ENCODE data around the gene SAMD14. TPM values are rescaled to one million over a fixed set of nuclear protein-coding genes. Genes with fewer than 3 reads are reported as not detected.
A peak's percentile ranks its signal among the peaks of the same experiment; 100 is the strongest.

SAMD14 gene
- total and polyA plus RNA-seq, 10 of the 15 experiments (the other 5 are each of a cell fraction or from before 2014, with no cell fraction given): 0.06 to 1.7 (median 0.25) TPM; not detected in 3

- Histone ChIP-seq H3K36me3 (ENCODE audit: control insufficient read depth in 2 of 2, insufficient read depth in 2 of 2, low read length in 1 of 2) (no peaks in the 10 kb centered on the region), H3K4me3 (no peak overlapping the region), H3K79me2 (ENCODE audit: control insufficient read depth, insufficient read depth, low read length) (no peaks in the 10 kb centered on the region), H3K4me1 (ENCODE audit: control insufficient read depth, insufficient read depth, low read length) (peaks cover 18% of the 10 kb centered on the region), H3K4me2 (ENCODE audit: control insufficient read depth, insufficient read depth) (no peak overlapping the region), H3K9me3 (replicated peaks; ENCODE audit: control insufficient read depth, insufficient read depth, low read length) (no peaks in the 10 kb centered on the region), H4K20me1 (ENCODE audit: control insufficient read depth, insufficient read depth) (no peaks in the 10 kb centered on the region), H3K27me3 (replicated peaks in 1 of 2; ENCODE audit: control insufficient read depth in 2 of 2, insufficient read depth in 2 of 2, low read length in 1 of 2) (no peaks in the 10 kb centered on the region), H3K27ac (ENCODE audit: control insufficient read depth, insufficient read depth) (no peak overlapping the region), H2AFZ (ENCODE audit: control insufficient read depth, low read depth, low read length) (no peak overlapping the region), H3K9ac (ENCODE audit: control insufficient read depth, insufficient read depth, low read length) (no peak overlapping the region)
- in situ Hi-C loops (cut with MboI): no loop called here
- ATAC-seq (no peak), DNase-seq (ENCODE audit: low read depth, low spot score) (no peak), FAIRE-seq (peak; percentile 38)
- ChIA-PET CTCF (interaction anchor here (1.3 to 17.0 kb wide), 4 partner anchors 13 to 100 kb away, joined by 3 to 514 read pairs (median 12); partner anchors contain the start of gene TMEM92), SMC1A (ENCODE audit: uncharacterized antibody, unreplicated experiment) (interaction anchor here (0.9 to 2.1 kb wide), 2 partner anchors 13 to 41 kb away, joined by 3 to 5 read pairs; no protein-coding TSS in a partner anchor), POLR2A (interaction anchor here (1.5 kb wide), 1 partner anchor 18 kb away, joined by 4 read pairs; no protein-coding TSS in a partner anchor), RAD21 (ENCODE audit: unreplicated experiment) (interaction anchor here (1.0 to 1.9 kb wide), 2 partner anchors 22 to 26 kb away, joined by 4 to 8 read pairs; no protein-coding TSS in a partner anchor)
- intact Hi-C loops (cut with micrococcal nuclease; ENCODE audit: unreplicated experiment): no loop called here
- 64% methylated on average over 6 of the region's 6 CpGs for WGBS (ENCODE audit: insufficient coverage, insufficient replicate concordance, low lambda C conversion rate, missing lambda C conversion rate)
- TF ChIP-seq, protein P1, sequence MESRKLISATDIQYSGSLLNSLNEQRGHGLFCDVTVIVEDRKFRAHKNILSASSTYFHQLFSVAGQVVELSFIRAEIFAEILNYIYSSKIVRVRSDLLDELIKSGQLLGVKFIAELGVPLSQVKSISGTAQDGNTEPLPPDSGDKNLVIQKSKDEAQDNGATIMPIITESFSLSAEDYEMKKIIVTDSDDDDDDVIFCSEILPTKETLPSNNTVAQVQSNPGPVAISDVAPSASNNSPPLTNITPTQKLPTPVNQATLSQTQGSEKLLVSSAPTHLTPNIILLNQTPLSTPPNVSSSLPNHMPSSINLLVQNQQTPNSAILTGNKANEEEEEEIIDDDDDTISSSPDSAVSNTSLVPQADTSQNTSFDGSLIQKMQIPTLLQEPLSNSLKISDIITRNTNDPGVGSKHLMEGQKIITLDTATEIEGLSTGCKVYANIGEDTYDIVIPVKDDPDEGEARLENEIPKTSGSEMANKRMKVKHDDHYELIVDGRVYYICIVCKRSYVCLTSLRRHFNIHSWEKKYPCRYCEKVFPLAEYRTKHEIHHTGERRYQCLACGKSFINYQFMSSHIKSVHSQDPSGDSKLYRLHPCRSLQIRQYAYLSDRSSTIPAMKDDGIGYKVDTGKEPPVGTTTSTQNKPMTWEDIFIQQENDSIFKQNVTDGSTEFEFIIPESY (IDR thresholded peaks at IDR 0.05): no peak
- no peak for TF ChIP-seq HSF1 (IDR thresholded peaks at IDR 0.05; ENCODE audit: low read depth, low read length)
- TF ChIP-seq, protein P2, sequence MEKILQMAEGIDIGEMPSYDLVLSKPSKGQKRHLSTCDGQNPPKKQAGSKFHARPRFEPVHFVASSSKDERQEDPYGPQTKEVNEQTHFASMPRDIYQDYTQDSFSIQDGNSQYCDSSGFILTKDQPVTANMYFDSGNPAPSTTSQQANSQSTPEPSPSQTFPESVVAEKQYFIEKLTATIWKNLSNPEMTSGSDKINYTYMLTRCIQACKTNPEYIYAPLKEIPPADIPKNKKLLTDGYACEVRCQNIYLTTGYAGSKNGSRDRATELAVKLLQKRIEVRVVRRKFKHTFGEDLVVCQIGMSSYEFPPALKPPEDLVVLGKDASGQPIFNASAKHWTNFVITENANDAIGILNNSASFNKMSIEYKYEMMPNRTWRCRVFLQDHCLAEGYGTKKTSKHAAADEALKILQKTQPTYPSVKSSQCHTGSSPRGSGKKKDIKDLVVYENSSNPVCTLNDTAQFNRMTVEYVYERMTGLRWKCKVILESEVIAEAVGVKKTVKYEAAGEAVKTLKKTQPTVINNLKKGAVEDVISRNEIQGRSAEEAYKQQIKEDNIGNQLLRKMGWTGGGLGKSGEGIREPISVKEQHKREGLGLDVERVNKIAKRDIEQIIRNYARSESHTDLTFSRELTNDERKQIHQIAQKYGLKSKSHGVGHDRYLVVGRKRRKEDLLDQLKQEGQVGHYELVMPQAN (conservative IDR thresholded peaks at IDR 0.05): no peak
- TF ChIP-seq CBFB (IDR thresholded peaks at IDR 0.05; ENCODE audit: low read depth): no peak
- TF ChIP-seq MEF2A (IDR thresholded peaks at IDR 0.05; ENCODE audit: insufficient read depth, low read depth, low read length): no peak
- TF ChIP-seq KAT2A (conservative IDR thresholded peaks at IDR 0.05; ENCODE audit: control insufficient read depth, low read depth, low read length): no peak
- BruUV-seq (replicated peaks): no TSS peak
These were observed 44.5 kb upstream of the SAMD14 start for GRCh38 chr17:50174444-50174843.

All from GM12878 (cell line).